GM19193 (cell line): Measurements from ENCODE around the gene S100A12.

Experiments
- POLR2A ChIP-seq: IDR thresholded peaks from 4 replicates; pipeline ENCODE4 v1.6.1; 2011; ENCODE audit not compliant: insufficient read depth, insufficient read length; ENCODE audit errors: extremely low read depth

The S100A12 gene

DNA sequence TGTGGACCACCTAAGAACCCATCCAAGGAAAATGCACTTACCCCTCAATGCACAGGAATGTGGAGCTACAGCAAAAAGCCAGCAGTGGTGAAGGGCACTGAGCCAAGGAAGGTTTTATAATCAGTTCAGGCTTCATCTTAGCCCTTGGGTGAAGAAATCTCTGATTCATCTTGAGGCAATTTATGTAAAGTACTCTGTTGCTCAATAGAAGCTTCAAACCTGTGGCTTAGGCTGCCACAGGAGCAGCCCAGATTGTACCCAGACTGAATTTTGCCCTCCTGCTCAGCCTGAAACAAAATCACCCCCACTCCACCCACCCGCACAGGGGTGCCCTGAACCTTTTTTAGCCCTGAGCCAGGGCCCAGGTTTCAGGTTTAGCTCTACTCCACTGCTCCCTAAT is at the start of gene S100A12:
S100A12 (minus strand) TSS at position 111 of the 400 bp plus-strand sequence. CDS start 1,029 bp downstream, outside the sequence.
- TF ChIP-seq POLR2A, result no peak

DNA sequence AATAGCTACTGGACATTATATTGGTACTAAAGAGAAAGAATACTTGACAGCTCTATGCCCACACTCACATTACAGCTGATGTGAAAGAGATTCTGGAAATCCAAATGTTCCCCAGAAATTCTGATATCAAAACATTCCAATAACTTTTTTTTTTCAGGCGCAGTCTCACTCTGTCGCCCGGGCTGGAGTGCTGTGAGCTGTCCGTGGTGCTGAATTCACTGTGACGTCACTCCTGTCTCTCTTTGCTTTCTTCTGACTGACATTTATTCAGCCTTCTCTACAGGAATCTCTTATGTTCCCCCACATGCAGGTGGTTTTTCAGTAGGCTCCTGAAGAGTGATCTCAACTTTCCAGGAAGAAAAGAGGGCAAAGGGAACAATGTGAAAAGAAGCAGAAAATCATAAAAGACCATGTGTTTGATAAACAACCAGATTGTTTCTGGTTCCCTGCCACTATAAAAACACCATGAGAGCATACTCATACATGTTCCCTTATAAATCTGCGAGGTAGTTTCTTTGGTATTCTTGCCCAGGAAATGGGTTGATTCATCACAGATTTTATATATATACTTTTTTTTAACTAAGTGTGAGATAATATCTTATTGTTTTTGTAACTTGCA is 47.1 kb upstream of the S100A12 start:
- TF ChIP-seq POLR2A, result no peak

DNA sequence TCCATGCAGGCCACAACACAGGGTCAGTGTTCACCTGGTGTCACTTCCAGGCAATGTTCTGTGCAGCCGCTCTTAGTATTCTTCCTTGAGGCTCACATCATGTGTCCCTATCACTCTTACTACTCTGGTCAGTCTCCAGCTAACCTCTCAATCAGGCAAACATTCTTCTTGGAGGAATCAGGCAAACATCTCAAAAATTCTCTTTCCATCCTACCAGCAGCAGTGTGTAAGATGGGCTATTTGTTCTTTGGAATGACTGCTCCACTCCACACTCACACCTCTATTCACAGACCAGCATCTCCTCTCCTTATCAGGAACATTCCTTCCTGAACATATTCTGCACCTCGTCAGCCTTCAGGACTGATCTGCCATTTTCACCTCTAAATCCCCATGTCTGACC is 44.9 kb upstream of the S100A12 start:
- no peak for TF ChIP-seq POLR2A

DNA sequence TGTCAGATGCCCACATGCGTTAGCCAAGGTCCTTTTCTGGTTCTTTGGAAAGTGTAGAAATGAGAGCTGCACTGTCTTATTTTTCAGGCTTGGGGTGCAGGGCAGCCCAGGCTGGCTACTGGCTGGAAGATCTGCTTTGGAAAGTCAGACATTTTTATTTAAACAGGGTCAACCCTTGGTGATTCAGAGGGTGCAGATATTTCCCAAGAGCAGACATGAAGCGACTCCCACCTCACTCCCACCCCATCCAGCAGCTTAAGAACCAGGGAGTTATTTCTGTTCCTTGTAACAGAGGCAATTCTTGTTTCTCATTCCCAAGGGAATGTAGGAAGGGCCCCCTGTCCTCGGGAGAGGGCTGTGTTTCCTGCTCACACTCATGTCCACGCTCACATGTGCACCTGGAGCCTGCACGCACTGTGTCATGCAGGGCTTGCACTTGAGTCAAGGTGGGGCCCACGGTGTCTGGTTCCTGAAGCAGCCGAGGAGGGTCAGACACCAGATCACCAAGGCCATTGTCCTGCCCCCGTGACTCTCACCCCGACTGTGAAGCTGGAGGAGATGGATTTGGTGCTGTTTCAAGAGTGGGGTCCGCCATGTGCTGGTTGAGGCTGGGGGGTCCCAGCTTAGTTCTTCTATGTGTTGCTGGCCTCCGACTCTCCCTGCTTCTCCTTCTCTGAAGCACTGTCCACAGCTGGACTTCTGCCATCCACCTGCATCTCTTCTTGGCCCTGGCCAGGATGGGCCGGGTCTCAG is 41.9 kb upstream of the S100A12 start:
- no peak for TF ChIP-seq POLR2A

DNA sequence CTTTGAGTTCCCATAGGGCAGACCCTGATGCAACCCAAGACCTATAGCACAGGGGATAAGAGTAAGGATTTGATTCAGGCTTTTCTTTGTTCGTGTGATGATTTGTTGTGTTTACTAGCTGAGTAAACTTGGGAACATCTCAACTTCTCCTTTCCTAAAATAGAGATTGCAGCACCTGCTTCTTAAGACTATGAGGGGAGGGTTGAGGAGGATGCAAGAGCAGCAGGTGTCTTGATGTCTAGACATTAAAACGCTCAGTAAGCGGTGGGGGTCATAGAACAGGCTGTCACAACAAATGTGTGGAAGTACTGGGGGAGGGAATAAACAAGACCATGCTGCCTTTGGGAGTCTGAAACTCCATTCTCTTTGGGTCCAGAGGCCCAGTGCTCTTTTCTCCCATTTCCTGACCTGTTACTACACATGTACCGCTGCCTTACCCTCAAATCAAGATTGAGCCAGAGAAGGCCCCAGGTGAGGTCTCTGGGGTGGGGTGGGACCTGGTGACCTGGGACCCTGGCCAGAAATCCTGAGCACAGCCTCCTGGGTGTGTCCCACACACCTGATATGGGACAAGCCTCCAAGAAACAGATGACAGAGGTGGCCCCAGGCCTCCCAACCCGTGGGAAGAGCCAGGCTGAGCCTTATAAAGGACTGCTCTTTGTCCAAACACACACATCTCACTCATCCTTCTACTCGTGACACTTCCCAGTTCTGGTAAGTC is 40.6 kb upstream of the S100A12 start, which contains the start of gene S100A7A:
S100A7A (plus strand) TSS at position 671 of the 721 bp plus-strand sequence. CDS start 1,563 bp downstream, outside the sequence.
- no peak for TF ChIP-seq POLR2A

DNA sequence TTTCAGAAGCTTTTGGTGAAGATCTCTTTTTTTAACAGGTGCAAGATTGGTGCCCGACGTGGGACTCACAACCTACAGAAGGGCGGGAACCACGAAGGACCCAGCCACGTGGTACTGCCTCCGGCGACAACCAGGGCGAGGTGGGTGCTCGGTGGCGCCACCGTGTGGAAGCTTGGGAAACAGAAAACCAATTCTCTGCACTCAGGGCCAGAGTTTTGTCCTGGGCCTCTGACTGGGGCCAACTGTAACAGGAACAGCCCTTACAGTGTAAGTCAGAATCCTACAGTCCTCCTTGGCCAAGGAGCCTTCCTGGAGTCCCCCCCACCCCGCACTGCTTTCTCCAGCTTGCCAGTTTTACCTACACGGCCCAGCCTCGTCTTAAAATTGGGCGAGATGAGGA is 29.3 kb upstream of the S100A12 start:
- TF ChIP-seq POLR2A, result no peak

DNA sequence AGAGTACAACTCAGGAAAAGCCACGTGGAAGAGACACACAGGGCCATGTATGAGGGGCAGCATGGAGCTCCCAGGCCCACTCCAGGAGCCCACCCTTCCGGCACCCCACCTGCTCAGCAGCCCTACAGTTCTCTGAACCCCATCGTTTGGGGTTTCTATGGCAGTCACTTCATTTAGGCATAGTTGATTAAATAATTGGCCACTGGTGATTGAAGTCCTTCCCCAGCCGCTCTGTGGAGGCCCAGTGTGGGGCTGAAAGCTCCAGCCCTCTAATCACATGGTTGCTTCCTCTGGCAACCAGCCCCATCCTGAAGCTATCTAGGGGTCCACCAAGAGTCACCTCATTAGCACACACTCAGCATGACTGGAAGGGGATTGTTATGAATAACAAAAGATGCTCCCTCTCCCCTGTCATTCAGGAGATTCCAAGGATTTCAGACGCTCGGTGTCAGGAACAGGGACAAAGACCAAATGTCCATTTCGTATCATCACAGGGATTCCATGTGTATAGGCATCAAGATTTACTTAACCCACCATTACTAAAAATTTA is 28.7 kb upstream of the S100A12 start:
- no peak for TF ChIP-seq POLR2A

DNA sequence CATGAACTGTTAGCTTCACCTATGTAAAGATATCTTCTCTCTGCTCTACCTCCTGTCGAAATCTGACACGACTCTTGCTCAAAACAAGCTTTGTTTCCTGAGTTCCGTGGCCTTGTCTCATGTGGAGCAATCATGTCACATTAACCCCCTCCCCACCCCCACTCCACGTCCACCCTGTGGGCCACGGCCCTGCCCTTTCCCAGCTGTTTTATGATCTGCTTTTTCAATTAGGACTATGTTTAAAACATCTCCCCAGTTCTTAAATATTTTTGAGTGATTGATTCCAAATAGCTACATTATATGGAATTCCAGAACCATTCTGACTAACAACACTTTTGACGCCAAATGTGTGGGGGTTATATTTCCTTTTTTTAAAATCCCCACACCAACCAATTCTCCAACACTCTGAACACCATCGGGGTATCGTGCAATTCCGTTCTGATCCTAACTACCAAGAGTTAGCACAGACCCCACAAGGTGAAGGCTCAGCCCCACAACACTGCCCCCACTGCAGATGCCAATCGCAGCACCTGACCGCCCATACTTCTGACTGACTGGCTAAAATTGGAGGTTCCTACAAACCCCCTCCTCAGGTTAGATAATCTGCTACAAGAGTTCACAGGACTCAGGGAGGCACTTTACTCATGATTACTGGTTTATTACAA is 28.1 kb upstream of the S100A12 start:
- no peak for TF ChIP-seq POLR2A

DNA sequence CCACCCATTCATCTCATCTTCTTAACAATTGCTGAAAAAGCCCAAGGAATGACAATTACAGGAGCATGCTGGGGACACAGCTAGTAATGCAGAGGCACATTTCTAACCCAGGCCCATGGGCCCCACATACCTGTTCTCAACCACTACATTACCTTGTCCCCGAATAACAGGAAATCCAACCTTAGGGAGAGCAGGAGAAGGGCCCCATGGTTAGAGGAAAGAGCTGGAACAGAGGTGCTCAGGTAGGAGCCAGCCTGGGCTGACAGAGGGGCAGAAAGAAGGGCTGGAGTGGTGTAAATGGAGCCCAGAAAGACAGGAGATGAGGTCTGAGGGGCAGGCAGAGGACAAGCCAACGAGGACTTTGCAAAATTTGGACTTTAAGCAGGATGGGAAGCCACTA is 26.8 kb upstream of the S100A12 start:
- no peak for TF ChIP-seq POLR2A

DNA sequence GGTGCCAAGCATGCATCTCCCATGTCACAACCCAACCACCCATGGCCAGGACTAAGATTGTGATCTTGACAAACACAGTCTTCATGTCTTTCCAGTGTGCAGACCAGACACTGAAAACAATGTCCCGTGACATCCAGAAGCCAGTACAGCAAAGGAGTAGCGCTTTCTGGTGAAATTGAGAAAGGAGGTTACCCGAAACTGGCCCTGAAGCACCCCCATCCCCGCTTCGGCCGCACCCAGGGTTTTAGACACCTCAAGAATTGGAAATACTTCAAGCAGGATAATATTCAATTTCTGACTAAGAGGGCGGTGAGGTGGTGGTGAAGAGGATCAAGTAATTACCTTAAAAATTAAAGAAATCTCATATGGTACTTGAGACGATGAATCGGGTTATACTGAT is 26.0 kb upstream of the S100A12 start:
- no peak for TF ChIP-seq POLR2A

DNA sequence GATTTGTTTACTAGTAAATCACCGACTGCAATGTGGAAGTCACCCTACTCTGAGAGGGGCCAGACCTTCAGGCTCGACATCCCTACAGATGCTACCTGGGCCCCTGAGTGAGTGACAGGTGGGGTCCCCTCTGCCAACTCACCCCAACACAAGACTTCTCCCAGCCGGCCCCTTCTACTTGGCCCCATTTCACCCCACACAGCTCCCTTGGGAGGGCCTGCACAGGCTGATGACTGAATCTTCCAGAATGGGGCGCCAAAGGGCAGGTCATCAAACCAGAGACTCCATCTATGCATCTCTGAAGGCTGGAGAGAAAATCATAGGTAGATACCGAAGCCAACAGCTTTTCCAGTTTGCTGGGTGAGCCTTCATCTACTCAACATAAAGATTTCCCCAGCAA is 24.8 kb upstream of the S100A12 start:
- no peak for TF ChIP-seq POLR2A

DNA sequence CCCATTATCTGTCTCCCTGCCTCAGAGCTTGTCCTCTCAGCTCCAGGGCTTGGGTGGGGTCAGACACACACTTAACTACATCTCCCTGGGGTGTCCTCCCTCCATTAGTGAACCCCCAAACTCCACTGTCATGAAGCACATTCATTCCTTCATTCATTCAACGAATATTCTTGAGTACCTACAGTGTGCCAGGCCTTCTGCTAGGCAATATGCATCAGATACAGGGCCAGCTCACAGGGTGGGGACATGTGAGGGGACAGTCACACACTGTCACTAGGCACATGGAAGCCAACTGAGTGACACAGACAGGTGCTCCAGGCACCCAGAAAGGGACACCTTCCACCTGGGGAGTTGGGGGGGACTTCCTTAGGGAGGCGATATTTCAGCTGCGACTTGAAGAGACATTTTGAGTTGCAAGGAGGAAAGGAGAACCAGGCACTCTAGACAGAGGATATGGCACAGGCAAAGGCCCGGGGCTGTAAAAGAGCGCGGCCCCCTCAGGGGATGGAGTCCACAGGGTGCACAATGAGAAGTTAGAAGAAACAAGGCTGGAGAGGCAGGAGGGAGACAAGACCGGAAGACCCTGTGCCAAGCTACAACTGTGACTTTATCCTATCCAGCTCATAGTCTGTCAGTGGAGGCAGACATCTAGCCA is 24.1 kb upstream of the S100A12 start:
- no peak for TF ChIP-seq POLR2A

DNA sequence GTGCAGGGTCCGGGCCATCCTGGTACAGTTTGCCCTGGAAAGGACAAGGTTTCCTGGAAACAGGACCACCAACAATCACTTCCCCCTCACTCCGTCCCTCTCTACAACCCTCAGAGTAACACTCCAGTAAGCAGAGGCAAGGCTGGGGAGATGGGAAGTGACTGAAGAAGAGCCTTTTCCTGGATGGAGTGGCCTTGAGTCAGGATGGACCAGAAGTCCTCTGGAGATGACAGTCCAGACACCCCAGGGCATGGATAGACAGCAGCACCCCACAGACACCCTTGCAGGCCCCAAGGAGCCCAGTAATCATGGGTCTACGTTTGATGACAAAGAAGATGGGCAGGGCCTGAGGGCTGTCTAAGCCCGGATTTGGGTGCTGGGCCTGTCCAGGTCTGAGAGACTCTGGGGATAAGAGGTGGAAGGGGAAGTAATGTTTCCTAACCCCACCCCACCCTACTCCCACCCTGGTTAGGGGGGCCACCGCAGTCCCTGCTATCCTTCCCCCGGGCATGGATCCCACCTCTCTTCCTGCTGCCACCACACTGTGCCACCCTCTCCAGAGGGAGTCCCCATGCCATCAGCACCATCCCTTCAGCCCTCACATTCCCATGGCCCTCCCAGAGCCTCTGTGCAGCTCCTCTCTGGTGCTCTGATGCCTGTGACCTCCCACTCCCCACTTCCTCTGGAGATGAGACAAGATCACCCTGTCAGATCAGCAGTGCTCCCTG is 22.7 kb upstream of the S100A12 start:
- no peak for TF ChIP-seq POLR2A
